Measurements from ENCODE around the gene LCMT2. TPM values are rescaled to one million over a fixed set of nuclear protein-coding genes. Genes with fewer than 3 reads are reported as not detected.
A peak's percentile ranks its signal among the peaks of the same experiment; 100 is the strongest.
"Not testable (repeated sequence)": the region's sequence is repeated elsewhere in the genome, so short reads cannot be mapped to it uniquely, and the experiment has no call there.

Gene LCMT2
- total RNA-seq, 1 donor from 2014 or later = 8.7 TPM

DNA sequence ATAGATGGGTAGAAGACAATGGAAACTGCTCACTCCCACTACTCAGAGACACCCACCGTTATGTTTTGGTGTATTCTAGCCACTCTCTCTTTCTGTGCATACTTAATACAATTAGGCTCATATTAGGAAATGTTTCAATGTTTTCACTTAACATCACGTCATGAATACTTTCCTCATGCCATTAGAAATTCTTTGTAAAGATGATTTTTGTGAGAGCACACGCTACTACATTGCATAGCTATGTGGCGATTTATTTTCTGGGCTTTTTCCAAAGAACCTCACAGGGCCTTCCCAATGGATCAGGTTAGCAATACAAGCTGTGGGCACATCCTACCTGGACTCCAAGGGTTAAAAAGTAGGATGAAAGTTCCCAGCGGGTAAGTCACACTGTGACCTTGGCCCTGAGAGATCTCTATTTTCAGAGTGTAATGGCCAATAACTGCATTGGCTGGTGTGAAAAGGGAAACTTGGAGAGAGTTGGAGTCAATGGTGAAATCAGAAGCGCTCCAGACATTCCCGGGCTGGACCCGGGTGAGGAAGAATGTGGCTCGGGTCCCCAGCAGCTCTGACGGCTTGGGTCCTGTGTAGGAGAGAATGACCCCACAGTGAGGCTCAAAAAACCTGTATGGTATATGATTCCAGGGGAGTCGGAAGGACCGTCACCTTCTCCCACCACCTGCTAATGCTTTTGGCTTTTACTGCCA is 37.8 kb downstream of the LCMT2 start:
- no peak overlapping the region for H3K27ac Mint-ChIP-seq (ENCODE audit: unreplicated experiment)
- no peaks in the 10 kb centered on the region for H3K4me1 Mint-ChIP-seq (ENCODE audit: unreplicated experiment)

DNA sequence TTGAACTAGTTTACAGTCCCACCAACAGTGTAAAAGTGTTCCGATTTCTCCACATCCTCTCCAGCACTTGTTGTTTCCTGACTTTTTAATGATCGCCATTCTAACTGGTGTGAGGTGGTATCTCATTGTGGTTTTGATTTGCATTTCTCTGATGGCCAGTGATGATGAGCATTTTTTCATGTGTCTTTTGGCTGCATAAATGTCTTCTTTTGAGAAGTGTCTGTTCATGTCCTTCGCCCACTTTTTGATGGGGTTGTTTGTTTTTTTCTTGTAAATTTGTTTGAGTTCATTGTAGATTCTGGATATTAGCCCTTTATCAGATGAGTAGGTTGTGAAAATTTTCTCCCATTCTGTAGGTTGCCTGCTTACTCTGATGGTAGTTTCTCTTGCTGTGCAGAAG is 40.7 kb downstream of the LCMT2 start:
- not testable (repeated sequence) for DNase-seq (ENCODE audit: extremely low spot score, unreplicated experiment); H3K4me1 Mint-ChIP-seq (ENCODE audit: unreplicated experiment); H3K36me3 Mint-ChIP-seq (ENCODE audit: unreplicated experiment); H3K4me3 Mint-ChIP-seq (ENCODE audit: unreplicated experiment); H3K9me3 Mint-ChIP-seq (ENCODE audit: unreplicated experiment); H3K27ac Mint-ChIP-seq (ENCODE audit: unreplicated experiment)
- H3K27me3 Mint-ChIP-seq (ENCODE audit: unreplicated experiment) = peaks cover 57% of the 10 kb centered on the region

More for the DNA sequence above, 37.8 kb downstream of the LCMT2 start:
- Mint-ChIP-seq H3K4me3 (ENCODE audit: unreplicated experiment) (no peak overlapping the region), H3K27me3 (ENCODE audit: unreplicated experiment) (peaks cover 67% of the 10 kb centered on the region), H3K36me3 (ENCODE audit: unreplicated experiment) (no peaks in the 10 kb centered on the region), H3K9me3 (ENCODE audit: unreplicated experiment) (no peaks in the 10 kb centered on the region)
- TF ChIP-seq, protein P1, sequence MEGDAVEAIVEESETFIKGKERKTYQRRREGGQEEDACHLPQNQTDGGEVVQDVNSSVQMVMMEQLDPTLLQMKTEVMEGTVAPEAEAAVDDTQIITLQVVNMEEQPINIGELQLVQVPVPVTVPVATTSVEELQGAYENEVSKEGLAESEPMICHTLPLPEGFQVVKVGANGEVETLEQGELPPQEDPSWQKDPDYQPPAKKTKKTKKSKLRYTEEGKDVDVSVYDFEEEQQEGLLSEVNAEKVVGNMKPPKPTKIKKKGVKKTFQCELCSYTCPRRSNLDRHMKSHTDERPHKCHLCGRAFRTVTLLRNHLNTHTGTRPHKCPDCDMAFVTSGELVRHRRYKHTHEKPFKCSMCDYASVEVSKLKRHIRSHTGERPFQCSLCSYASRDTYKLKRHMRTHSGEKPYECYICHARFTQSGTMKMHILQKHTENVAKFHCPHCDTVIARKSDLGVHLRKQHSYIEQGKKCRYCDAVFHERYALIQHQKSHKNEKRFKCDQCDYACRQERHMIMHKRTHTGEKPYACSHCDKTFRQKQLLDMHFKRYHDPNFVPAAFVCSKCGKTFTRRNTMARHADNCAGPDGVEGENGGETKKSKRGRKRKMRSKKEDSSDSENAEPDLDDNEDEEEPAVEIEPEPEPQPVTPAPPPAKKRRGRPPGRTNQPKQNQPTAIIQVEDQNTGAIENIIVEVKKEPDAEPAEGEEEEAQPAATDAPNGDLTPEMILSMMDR (IDR thresholded peaks at IDR 0.05) = no peak
- DNase-seq (ENCODE audit: extremely low spot score, unreplicated experiment) = no peak

DNA sequence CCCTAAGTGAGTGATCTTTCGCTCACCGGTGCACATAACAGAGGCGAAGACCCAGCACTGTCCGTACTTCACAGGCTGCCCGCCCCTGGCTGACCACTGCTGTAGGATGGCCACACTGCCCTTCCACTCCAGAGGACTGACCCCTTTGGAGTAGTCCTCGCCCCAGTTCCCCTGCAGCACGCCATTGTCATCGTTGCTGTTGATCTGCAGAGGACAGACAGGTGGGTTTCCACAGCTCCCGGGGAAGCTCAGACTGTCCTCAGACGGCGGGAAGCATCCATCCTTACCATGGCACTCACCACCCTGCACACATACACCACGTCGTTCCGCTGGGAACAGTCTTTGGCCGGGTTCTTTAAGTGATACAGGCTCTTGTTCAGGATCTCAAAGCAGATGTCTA is 43.1 kb downstream of the LCMT2 start:
- Mint-ChIP-seq H3K27me3 (ENCODE audit: unreplicated experiment) (peaks cover 44% of the 10 kb centered on the region), H3K9me3 (ENCODE audit: unreplicated experiment) (no peaks in the 10 kb centered on the region)
- TF ChIP-seq, protein P1 (IDR thresholded peaks at IDR 0.05) = no peak

DNA sequence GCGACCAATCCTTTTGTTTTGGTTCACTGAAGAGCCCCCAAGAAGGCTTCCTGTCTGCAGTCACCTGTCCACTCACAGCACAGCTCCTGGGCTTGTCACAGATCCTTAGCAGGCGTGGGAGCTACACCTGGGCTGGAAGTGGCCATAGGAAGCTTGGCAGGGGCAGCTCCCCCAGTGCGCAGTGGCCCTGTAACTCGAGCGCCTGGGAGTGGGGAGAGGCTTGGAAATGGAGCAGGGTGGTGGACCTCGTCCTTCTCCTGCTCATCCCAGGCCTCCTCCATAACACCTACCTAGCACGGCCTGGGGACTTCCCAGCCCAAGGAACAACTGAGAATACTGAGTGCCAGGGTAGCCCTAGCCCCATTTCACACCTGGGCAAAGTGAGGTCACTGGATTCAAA is 44.3 kb downstream of the LCMT2 start:
- TF ChIP-seq, protein P1 (IDR thresholded peaks at IDR 0.05) = no peak
- Mint-ChIP-seq H3K27me3 (ENCODE audit: unreplicated experiment) (peaks cover 33% of the 10 kb centered on the region), H3K4me1 (ENCODE audit: unreplicated experiment) (no peaks in the 10 kb centered on the region), H3K4me3 (ENCODE audit: unreplicated experiment) (no peak overlapping the region), H3K36me3 (ENCODE audit: unreplicated experiment) (no peaks in the 10 kb centered on the region), H3K9me3 (ENCODE audit: unreplicated experiment) (no peaks in the 10 kb centered on the region), H3K27ac (ENCODE audit: unreplicated experiment) (no peak overlapping the region)
- DNase-seq (ENCODE audit: extremely low spot score, unreplicated experiment) = peak; percentile 73

More for the DNA sequence above, 43.1 kb downstream of the LCMT2 start:
- no peaks in the 10 kb centered on the region for H3K36me3 Mint-ChIP-seq (ENCODE audit: unreplicated experiment)
- H3K4me3 Mint-ChIP-seq (ENCODE audit: unreplicated experiment) = no peak overlapping the region
- peak; percentile 70 for DNase-seq (ENCODE audit: extremely low spot score, unreplicated experiment)
- H3K27ac Mint-ChIP-seq (ENCODE audit: unreplicated experiment) = no peak overlapping the region
- no peaks in the 10 kb centered on the region for H3K4me1 Mint-ChIP-seq (ENCODE audit: unreplicated experiment)

DNA sequence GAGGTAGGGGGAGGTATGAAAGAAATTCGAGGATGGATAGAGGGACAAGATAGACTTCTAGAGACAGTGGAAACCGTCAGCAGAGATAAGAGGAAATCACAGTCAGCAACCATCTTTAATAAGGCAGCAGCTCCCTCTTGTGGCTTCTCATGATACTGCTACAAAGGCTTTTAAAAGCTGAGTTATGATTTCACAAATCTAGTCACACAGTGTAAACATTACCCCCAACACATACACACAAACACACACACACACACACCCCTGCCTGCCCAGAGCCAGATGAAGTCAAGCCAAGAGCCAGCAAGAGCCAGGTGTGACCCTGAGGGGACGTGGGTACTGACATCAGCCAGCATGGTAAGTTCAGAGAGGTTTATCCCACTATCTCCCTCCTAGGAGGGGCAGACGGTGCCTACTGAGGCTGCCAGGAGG is 44.8 kb downstream of the LCMT2 start:
- peak; percentile 77 for DNase-seq (ENCODE audit: extremely low spot score, unreplicated experiment)
- H3K36me3 Mint-ChIP-seq (ENCODE audit: unreplicated experiment) = no peaks in the 10 kb centered on the region
- no peaks in the 10 kb centered on the region for H3K9me3 Mint-ChIP-seq (ENCODE audit: unreplicated experiment)
- no peaks in the 10 kb centered on the region for H3K4me1 Mint-ChIP-seq (ENCODE audit: unreplicated experiment)
- no peak overlapping the region for H3K4me3 Mint-ChIP-seq (ENCODE audit: unreplicated experiment)
- H3K27ac Mint-ChIP-seq (ENCODE audit: unreplicated experiment) = no peak overlapping the region
- TF ChIP-seq, protein P1 (IDR thresholded peaks at IDR 0.05) = peak; percentile 80
- H3K27me3 Mint-ChIP-seq (ENCODE audit: unreplicated experiment) = peaks cover 30% of the 10 kb centered on the region
